ENCODE results near the gene PTH2R.
"Not testable (repeated sequence)": the region's sequence is repeated elsewhere in the genome, so short reads cannot be mapped to it uniquely, and the experiment has no call there.

Gene PTH2R

GRCh38 chr2:208406474-208407451 is at the start of gene PTH2R:
Gene PTH2R (plus strand): TSS chr2:208406792. CDS start chr2:208407044, 252 bp downstream.
- DNase-seq (ENCODE audit: low read depth, low spot score), result peak; percentile 47

- peak; percentile 46 for DNase-seq (ENCODE audit: low read depth, low spot score)
Measured at GRCh38 chr2:208356846-208357574, 49.6 kb upstream of the PTH2R start.

- DNase-seq (ENCODE audit: low read depth, low spot score), result peak; percentile 68
Measured at GRCh38 chr2:208358758-208359631, 47.6 kb upstream of the PTH2R start.

- DNase-seq (ENCODE audit: low read depth, low spot score), result no peak
Measured at GRCh38 chr2:208359632-208359986, 47.0 kb upstream of the PTH2R start.

GRCh38 chr2:208360259-208361076 is 46.1 kb upstream of the PTH2R start:
- DNase-seq (ENCODE audit: low read depth, low spot score), result no peak

GRCh38 chr2:208361077-208361441 is 45.5 kb upstream of the PTH2R start:
- no peak for DNase-seq (ENCODE audit: low read depth, low spot score)

- peak; percentile 56 for DNase-seq (ENCODE audit: low read depth, low spot score)
Measured at GRCh38 chr2:208363485-208363884, 43.1 kb upstream of the PTH2R start.

- no peak for DNase-seq (ENCODE audit: low read depth, low spot score)
Measured at GRCh38 chr2:208366215-208367127, 40.1 kb upstream of the PTH2R start.

GRCh38 chr2:208369091-208369490 is 37.5 kb upstream of the PTH2R start:
- DNase-seq (ENCODE audit: low read depth, low spot score), result no peak

GRCh38 chr2:208370881-208371633 is 35.5 kb upstream of the PTH2R start:
- peak; percentile 12 for DNase-seq (ENCODE audit: low read depth, low spot score)

GRCh38 chr2:208371634-208371935 is 35.0 kb upstream of the PTH2R start:
- DNase-seq (ENCODE audit: low read depth, low spot score), result no peak

- peak; percentile 70 for DNase-seq (ENCODE audit: low read depth, low spot score)
Measured at GRCh38 chr2:208373460-208374089, 33.0 kb upstream of the PTH2R start.

GRCh38 chr2:208375491-208376068 is 31.0 kb upstream of the PTH2R start:
- no peak for DNase-seq (ENCODE audit: low read depth, low spot score)

GRCh38 chr2:208377344-208377860 is 29.2 kb upstream of the PTH2R start:
- not testable (repeated sequence) for DNase-seq (ENCODE audit: low read depth, low spot score)

- DNase-seq (ENCODE audit: low read depth, low spot score), result no peak
Measured at GRCh38 chr2:208379192-208379591, 27.4 kb upstream of the PTH2R start.

- DNase-seq (ENCODE audit: low read depth, low spot score), result no peak
Measured at GRCh38 chr2:208384637-208385036, 22.0 kb upstream of the PTH2R start.

- DNase-seq (ENCODE audit: low read depth, low spot score), result no peak
Measured at GRCh38 chr2:208386541-208386940, 20.1 kb upstream of the PTH2R start.

GRCh38 chr2:208389940-208390339 is 16.7 kb upstream of the PTH2R start:
- DNase-seq (ENCODE audit: low read depth, low spot score), result no peak

Data from astrocyte of the hippocampus (primary cell).